K562 (cell line): Measurements from ENCODE around the gene TTLL12. TPM values are rescaled to one million over a fixed set of nuclear protein-coding genes. Genes with fewer than 3 reads are reported as not detected.

Experiments
- ARID1B ChIP-seq: fragments of 450-650 bp; IDR thresholded peaks from 2 replicates; pipeline ENCODE4 v1.6.1; 2016; ENCODE audit warnings: antibody characterized with exemption, mild to moderate bottlenecking, inconsistent platforms
- BCOR ChIP-seq: fragments of 450-650 bp; IDR thresholded peaks from 2 replicates; pipeline ENCODE4 v1.6.1; 2016
- CBX5 ChIP-seq: IDR thresholded peaks from 2 replicates; pipeline ENCODE4 v1.6.1; 2014; ENCODE audit warnings: low read depth, borderline replicate concordance
- CHCHD3 ChIP-seq: fragments of 250-450 bp; sonication (Bioruptor Pico); IDR thresholded peaks from 2 replicates; pipeline ENCODE4 v2.1.2; 2022; ENCODE audit warnings: mild to moderate bottlenecking
- HMGN3 ChIP-seq: IDR thresholded peaks from 2 replicates; pipeline ENCODE4 v1.6.1; 2011; ENCODE audit warnings: borderline replicate concordance, low read depth, mild to moderate bottlenecking, mixed read lengths, low read length; ENCODE audit not compliant: insufficient read length; ENCODE audit errors: extremely low read depth
- MTA3 ChIP-seq: fragments of 450-650 bp; formaldehyde crosslinking; IDR thresholded peaks from 2 replicates; pipeline ENCODE4 v1.6.1; 2017; ENCODE audit warnings: mild to moderate bottlenecking, borderline replicate concordance
- NCOR1 ChIP-seq: fragments of 450-650 bp; IDR thresholded peaks from 2 replicates; pipeline ENCODE4 v1.6.1; 2016; ENCODE audit warnings: mild to moderate bottlenecking, moderate library complexity
- NRF1 ChIP-seq, 2 experiments: fragments of 450-650 bp; IDR thresholded peaks in 1 of 2; conservative IDR thresholded peaks in 1 of 2; 2 replicates each; pipeline ENCODE4 v1.6.1; 2014; ENCODE audit warnings: mild to moderate bottlenecking in 2 of 2
- PPARD ChIP-seq: fragments of 250-450 bp; sonication (Bioruptor Pico); IDR thresholded peaks from 2 replicates; pipeline ENCODE4 v1.8.0; 2022; ENCODE audit warnings: inconsistent platforms, mild to moderate bottlenecking, moderate library complexity
- SIRT6 ChIP-seq: IDR thresholded peaks from one replicate; pipeline ENCODE4 v1.6.1; 2012; ENCODE audit warnings: low read depth, mild to moderate bottlenecking, control low read depth, inconsistent platforms, low read length, moderate library complexity
- polyA plus RNA-seq, 8 experiments: library from polyadenylated mRNA; depleted of rRNA in 4 of 8; stranded (reverse) in 5 of 8; unstranded in 3 of 8; fragments of >200 nt; fragmentation: Nextera tagmentation in 2 of 8; fragmentation: Illumina TruSeq in 1 of 8; extraction: Ambion mirVana in 2 of 8; extraction: Trizol in 1 of 8; gene quantifications; 2 replicates each; pipeline versions ENCODE4 v1.2.1 to v1.2.3, GENCODE V29; 2011 to 2014; ENCODE audit warnings: inconsistent platforms in 1 of 8, missing spikeins in 1 of 8
- total RNA-seq, 7 experiments: library from RNA; depleted of rRNA in 6 of 7; stranded (reverse); fragments of >200 nt in 6 of 7; fragmentation: Illumina TruSeq in 2 of 7; extraction: Trizol in 2 of 7; gene quantifications; 2 replicates each; pipeline versions ENCODE4 v1.2.1 to v1.2.3, GENCODE V29; 2011 to 2021; ENCODE audit warnings: low replicate concordance in 1 of 7
- TF ChIP-seq, protein P1 (sequence below), 2 experiments: fragments of 450-650 bp; IDR thresholded peaks; 2 replicates each; pipeline ENCODE4 v1.6.1; 2018; ENCODE audit warnings: mild to moderate bottlenecking in 2 of 2, low read depth in 1 of 2; ENCODE audit not compliant: partially characterized antibody in 2 of 2
- TF ChIP-seq, protein P2 (sequence below): fragments of 200-600 bp; sonication (generic); IDR thresholded peaks from one replicate; pipeline ENCODE4 v1.6.1; 2012; ENCODE audit warnings: mild to moderate bottlenecking, low read depth, low read length, inconsistent platforms

Gene TTLL12
- total and polyA plus RNA-seq, 9 of the 15 experiments (the other 6 are each of a cell fraction or from before 2014, with no cell fraction given): 1.3 to 128 (median 43.0) TPM

DNA sequence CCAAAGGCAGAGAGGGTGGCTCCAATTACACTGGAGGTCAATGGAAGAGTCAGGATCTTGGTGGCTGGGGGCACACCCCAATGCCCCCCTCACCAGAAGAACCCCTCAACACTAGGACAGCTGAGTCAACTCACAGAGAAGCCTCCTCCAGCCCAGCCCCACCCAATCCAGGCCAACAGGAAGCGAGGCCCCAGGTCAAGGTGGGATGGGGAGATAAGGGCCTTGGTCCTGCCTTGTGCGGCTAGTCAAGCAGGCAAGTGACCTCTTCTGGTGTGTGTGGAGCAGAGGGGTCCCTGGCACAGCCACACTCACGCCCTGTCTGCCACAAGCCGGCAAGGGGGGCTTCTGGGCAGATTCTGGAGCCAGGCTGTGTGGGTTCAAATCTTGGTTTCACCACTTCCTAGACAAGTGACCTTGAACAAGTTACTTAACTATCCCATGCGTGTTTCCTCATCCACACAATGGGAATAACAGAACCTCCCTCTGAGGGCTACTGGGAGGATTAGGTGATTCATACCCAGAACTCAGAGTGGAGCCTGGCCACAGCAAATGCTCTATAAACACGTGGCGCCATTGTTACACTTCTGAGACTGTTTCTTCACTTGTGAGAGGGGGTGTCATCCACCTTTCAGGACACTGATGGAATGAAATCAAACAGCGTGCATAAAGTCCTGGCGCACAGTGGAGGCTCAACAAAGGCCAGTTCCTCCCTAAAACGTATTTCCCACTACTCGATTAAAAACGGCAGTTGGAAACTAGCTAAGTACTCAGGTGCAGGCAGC, 3.2 kb downstream of the TTLL12 start (continued):
- TF ChIP-seq, protein P1, sequence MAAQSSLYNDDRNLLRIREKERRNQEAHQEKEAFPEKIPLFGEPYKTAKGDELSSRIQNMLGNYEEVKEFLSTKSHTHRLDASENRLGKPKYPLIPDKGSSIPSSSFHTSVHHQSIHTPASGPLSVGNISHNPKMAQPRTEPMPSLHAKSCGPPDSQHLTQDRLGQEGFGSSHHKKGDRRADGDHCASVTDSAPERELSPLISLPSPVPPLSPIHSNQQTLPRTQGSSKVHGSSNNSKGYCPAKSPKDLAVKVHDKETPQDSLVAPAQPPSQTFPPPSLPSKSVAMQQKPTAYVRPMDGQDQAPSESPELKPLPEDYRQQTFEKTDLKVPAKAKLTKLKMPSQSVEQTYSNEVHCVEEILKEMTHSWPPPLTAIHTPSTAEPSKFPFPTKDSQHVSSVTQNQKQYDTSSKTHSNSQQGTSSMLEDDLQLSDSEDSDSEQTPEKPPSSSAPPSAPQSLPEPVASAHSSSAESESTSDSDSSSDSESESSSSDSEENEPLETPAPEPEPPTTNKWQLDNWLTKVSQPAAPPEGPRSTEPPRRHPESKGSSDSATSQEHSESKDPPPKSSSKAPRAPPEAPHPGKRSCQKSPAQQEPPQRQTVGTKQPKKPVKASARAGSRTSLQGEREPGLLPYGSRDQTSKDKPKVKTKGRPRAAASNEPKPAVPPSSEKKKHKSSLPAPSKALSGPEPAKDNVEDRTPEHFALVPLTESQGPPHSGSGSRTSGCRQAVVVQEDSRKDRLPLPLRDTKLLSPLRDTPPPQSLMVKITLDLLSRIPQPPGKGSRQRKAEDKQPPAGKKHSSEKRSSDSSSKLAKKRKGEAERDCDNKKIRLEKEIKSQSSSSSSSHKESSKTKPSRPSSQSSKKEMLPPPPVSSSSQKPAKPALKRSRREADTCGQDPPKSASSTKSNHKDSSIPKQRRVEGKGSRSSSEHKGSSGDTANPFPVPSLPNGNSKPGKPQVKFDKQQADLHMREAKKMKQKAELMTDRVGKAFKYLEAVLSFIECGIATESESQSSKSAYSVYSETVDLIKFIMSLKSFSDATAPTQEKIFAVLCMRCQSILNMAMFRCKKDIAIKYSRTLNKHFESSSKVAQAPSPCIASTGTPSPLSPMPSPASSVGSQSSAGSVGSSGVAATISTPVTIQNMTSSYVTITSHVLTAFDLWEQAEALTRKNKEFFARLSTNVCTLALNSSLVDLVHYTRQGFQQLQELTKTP (IDR thresholded peaks at IDR 0.05; ENCODE audit: low read depth in 1 of 2, partially characterized antibody in 2 of 2): peak in 1 of 2 experiments; percentile 31
- TF ChIP-seq PPARD (CRISPR knock-in tag) (no peak), NCOR1 (peak; percentile 88), CBX5 (no peak), ARID1B (peak; percentile 97), MTA3 (peak; percentile 80), BCOR (peak; percentile 15; the same call in 1 of the 2 replicates), HMGN3 (peak; percentile 87), SIRT6 (no peak), CHCHD3 (CRISPR knock-in tag) (no peak), NRF1 (conservative IDR thresholded peaks at IDR 0.05 in 1 of 2, IDR thresholded peaks at IDR 0.05 in 1 of 2) (0 out of 4 replicates have a peak, but pooled peaks have one; percentile 11 to 34)
- TF ChIP-seq, protein P2, sequence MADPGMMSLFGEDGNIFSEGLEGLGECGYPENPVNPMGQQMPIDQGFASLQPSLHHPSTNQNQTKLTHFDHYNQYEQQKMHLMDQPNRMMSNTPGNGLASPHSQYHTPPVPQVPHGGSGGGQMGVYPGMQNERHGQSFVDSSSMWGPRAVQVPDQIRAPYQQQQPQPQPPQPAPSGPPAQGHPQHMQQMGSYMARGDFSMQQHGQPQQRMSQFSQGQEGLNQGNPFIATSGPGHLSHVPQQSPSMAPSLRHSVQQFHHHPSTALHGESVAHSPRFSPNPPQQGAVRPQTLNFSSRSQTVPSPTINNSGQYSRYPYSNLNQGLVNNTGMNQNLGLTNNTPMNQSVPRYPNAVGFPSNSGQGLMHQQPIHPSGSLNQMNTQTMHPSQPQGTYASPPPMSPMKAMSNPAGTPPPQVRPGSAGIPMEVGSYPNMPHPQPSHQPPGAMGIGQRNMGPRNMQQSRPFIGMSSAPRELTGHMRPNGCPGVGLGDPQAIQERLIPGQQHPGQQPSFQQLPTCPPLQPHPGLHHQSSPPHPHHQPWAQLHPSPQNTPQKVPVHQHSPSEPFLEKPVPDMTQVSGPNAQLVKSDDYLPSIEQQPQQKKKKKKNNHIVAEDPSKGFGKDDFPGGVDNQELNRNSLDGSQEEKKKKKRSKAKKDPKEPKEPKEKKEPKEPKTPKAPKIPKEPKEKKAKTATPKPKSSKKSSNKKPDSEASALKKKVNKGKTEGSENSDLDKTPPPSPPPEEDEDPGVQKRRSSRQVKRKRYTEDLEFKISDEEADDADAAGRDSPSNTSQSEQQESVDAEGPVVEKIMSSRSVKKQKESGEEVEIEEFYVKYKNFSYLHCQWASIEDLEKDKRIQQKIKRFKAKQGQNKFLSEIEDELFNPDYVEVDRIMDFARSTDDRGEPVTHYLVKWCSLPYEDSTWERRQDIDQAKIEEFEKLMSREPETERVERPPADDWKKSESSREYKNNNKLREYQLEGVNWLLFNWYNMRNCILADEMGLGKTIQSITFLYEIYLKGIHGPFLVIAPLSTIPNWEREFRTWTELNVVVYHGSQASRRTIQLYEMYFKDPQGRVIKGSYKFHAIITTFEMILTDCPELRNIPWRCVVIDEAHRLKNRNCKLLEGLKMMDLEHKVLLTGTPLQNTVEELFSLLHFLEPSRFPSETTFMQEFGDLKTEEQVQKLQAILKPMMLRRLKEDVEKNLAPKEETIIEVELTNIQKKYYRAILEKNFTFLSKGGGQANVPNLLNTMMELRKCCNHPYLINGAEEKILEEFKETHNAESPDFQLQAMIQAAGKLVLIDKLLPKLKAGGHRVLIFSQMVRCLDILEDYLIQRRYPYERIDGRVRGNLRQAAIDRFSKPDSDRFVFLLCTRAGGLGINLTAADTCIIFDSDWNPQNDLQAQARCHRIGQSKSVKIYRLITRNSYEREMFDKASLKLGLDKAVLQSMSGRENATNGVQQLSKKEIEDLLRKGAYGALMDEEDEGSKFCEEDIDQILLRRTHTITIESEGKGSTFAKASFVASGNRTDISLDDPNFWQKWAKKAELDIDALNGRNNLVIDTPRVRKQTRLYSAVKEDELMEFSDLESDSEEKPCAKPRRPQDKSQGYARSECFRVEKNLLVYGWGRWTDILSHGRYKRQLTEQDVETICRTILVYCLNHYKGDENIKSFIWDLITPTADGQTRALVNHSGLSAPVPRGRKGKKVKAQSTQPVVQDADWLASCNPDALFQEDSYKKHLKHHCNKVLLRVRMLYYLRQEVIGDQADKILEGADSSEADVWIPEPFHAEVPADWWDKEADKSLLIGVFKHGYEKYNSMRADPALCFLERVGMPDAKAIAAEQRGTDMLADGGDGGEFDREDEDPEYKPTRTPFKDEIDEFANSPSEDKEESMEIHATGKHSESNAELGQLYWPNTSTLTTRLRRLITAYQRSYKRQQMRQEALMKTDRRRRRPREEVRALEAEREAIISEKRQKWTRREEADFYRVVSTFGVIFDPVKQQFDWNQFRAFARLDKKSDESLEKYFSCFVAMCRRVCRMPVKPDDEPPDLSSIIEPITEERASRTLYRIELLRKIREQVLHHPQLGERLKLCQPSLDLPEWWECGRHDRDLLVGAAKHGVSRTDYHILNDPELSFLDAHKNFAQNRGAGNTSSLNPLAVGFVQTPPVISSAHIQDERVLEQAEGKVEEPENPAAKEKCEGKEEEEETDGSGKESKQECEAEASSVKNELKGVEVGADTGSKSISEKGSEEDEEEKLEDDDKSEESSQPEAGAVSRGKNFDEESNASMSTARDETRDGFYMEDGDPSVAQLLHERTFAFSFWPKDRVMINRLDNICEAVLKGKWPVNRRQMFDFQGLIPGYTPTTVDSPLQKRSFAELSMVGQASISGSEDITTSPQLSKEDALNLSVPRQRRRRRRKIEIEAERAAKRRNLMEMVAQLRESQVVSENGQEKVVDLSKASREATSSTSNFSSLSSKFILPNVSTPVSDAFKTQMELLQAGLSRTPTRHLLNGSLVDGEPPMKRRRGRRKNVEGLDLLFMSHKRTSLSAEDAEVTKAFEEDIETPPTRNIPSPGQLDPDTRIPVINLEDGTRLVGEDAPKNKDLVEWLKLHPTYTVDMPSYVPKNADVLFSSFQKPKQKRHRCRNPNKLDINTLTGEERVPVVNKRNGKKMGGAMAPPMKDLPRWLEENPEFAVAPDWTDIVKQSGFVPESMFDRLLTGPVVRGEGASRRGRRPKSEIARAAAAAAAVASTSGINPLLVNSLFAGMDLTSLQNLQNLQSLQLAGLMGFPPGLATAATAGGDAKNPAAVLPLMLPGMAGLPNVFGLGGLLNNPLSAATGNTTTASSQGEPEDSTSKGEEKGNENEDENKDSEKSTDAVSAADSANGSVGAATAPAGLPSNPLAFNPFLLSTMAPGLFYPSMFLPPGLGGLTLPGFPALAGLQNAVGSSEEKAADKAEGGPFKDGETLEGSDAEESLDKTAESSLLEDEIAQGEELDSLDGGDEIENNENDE: no peak
